ENCODE results near the gene EML1.

Gene EML1

DNA sequence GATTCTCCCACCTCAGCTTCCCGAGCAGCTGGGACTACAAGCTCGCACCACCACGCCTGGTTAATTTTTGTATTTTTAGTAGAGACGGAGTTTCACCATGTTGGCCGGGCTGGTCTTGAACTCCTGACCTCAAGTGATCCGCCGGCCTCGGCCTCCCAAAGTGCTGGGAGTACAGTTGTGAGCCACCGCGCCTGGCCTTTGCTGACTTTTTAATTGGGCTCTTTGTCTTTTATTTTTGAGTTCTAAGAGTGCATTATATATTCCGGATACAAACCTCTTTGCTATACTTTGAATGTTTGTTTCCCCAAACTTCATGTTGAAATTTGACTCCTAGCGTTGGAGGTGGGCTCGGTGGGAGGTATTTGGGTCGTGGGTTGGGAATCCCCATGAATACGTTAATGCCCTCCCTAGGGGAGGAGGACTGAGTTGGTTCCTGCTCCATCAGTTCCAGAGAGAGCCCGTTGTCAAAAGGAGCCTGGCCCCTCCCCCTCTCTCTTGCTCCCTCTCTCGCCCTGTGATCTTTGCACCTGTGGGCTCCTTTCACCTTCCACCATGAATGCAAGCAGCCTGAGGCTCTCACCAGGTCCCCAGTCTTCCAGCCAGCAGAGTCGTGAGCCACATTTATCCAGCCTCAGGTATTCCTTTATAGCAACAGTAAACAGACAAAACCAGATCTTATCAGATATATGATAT, 168.8 kb downstream of the EML1 start:
- Mint-ChIP-seq H3K4me1 (no peaks in the 10 kb centered on the region), H3K4me3 (no peak overlapping the region), H3K27ac (ENCODE audit: low read depth) (no peak overlapping the region), H3K9me3 (no peaks in the 10 kb centered on the region), H3K27me3 (peaks cover 76% of the 10 kb centered on the region), H3K36me3 (ENCODE audit: insufficient read depth) (no peaks in the 10 kb centered on the region)
- DNase-seq (ENCODE audit: low spot score in 2 of 2) (no peak), ATAC-seq (replicated peaks; ENCODE audit: extremely low read depth, poor library complexity, severe bottlenecking) (no peak)

DNA sequence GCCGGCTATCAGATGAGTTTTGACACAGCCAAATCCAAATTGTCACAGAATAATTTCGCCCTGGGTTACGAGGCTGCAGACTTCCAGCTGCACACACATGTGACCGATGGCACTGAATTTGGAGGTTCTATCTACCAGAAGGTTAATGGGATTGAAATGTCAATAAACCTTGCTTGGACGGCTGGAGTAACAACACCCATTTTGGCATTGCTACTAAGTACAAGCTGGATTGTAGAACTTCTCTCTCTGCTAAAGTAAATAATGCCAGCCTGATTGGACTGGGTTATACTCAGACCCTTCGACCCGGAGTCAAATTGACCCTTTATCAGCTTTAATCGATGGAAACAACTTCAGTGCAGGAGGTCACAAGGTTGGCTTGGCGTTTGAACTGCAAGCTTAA, 171.8 kb downstream of the EML1 start:
- H3K4me1 Mint-ChIP-seq = no peaks in the 10 kb centered on the region
- H3K4me3 Mint-ChIP-seq = no peak overlapping the region
- ATAC-seq (replicated peaks; ENCODE audit: extremely low read depth, poor library complexity, severe bottlenecking) = no peak
- H3K27ac Mint-ChIP-seq (ENCODE audit: low read depth) = no peak overlapping the region
- no peaks in the 10 kb centered on the region for H3K36me3 Mint-ChIP-seq (ENCODE audit: insufficient read depth)
- no peaks in the 10 kb centered on the region for H3K9me3 Mint-ChIP-seq
- peaks cover 87% of the 10 kb centered on the region for H3K27me3 Mint-ChIP-seq
- DNase-seq (ENCODE audit: low spot score in 2 of 2) = no peak

DNA sequence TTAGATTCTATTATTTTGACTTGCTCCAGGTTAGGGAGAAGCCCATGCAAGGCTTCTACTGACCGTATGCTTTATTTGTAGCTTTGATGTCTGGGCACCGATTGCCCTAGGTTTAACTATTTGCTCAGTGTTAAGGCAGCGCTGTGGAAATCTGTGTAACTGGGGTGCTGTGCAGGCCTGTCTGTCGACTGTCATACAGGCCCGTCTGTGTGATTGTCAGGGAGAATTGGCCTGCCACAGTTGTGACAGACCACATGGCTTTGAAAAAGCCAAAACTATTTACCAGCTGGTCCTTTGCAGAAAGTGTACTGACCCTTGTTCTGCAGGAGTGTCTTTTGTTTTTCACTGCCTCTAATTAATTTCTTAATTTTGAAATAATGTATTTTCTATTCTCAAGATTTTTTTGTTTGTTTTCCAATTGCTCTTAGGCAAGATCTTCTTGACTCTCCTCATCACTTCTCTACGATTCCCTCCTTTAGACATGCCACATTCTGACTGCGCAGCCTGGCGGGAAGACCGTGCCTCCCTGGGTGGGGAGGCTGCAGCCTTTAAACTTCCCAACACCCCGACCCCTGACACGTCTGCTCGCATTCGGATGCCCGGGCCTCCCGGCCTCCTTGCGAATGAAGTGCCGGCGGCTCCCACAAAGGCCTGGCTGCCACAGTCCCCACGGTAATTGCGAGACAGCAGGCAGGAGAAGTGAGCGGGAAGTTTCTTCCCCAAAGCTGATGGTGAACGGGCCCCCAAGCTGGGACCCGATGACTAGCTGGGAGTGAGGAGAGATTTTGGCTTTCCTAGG, 173.0 kb downstream of the EML1 start:
- H3K36me3 Mint-ChIP-seq (ENCODE audit: insufficient read depth) = no peaks in the 10 kb centered on the region
- no peaks in the 10 kb centered on the region for H3K9me3 Mint-ChIP-seq
- H3K4me3 Mint-ChIP-seq = no peak overlapping the region
- ATAC-seq (replicated peaks; ENCODE audit: extremely low read depth, poor library complexity, severe bottlenecking) = no peak
- peaks cover 74% of the 10 kb centered on the region for H3K27me3 Mint-ChIP-seq
- no peaks in the 10 kb centered on the region for H3K4me1 Mint-ChIP-seq
- no peak for DNase-seq (ENCODE audit: low spot score in 2 of 2)
- H3K27ac Mint-ChIP-seq (ENCODE audit: low read depth) = no peak overlapping the region

DNA sequence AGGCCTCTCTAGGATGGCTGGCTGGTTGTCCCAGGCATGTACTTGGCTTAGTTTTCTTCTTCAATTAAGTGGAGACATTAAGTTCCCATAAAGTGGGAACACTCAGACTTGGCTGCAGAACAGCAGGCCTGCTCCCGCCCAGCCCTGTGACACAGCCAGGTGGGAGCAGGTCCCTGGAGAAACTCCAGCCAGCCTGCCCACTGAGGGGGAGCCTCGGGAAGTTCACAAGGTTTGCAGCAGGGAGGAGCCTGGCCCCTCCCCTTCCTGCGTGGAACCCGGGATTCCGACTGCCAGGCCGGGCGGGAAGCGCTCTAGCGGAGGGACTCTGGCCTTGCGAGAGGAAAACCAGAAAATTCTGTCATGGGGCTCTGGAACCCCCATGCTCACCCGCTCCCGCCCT, 173.7 kb downstream of the EML1 start:
- H3K36me3 Mint-ChIP-seq (ENCODE audit: insufficient read depth) = no peaks in the 10 kb centered on the region
- no peak overlapping the region for H3K4me3 Mint-ChIP-seq
- DNase-seq (ENCODE audit: low spot score in 2 of 2) (no peak), ATAC-seq (replicated peaks; ENCODE audit: extremely low read depth, poor library complexity, severe bottlenecking) (no peak)
- H3K27me3 Mint-ChIP-seq = peaks cover 70% of the 10 kb centered on the region
- no peaks in the 10 kb centered on the region for H3K4me1 Mint-ChIP-seq
- H3K27ac Mint-ChIP-seq (ENCODE audit: low read depth) = no peak overlapping the region
- no peaks in the 10 kb centered on the region for H3K9me3 Mint-ChIP-seq

DNA sequence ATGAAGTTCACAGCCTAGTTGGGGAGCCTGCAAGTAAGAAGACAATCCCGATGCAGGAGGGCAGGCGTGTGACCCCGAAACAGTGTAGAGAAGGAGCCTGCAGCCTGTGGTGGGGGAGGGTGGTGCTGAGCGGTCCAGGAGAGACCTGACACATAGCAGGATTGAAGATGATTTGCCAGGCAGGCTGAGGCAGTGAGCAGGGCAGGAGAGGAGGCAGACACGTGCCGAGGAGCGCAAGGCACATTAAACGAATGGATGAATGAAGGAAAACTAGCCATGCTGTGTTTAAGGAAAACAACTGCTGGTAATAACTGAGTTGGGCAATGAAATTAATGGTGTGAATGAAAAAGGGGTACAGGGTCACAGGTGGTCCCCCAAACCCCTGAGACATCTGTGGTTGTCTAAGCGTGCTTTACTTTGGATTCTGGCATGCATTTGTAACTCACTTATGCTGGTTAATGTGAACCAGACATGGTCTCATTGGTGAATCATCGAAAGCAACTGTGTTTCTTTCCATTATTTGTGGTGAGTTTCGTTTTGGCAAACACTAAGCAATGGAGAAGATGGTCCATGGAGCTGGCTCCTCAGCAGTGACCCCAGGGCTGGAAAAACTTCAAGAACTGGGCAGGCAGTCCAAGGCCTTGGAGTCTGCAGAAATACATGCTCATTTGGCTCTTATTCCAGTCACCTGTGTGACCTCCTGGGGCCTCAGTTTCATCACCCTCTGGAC, 175.1 kb downstream of the EML1 start:
- Mint-ChIP-seq H3K27ac (ENCODE audit: low read depth) (no peak overlapping the region), H3K36me3 (ENCODE audit: insufficient read depth) (peaks cover 6% of the 10 kb centered on the region), H3K27me3 (peaks cover 55% of the 10 kb centered on the region), H3K4me1 (peaks cover 9% of the 10 kb centered on the region), H3K4me3 (no peak overlapping the region), H3K9me3 (no peaks in the 10 kb centered on the region)
- DNase-seq (ENCODE audit: low spot score in 2 of 2) = no peak
- no peak for ATAC-seq (replicated peaks; ENCODE audit: extremely low read depth, poor library complexity, severe bottlenecking)

DNA sequence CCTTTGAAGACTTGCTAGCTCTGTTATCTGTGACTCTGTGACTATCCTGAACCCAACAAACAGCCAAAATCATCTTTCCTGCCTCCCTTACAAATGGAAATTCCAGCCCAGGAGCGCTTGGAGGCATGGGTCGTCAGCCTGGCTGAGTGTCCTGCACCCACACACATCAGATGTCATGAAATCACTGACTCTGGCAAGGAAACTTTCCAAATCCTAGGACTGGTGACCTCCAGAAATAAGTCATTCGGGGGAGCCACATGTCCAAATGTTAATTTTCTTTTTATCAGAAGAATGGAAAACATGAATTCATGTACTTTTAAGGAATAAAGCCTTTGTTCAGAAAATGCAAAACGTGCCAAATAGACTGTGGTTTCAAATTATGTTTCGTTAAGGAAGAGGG, 175.7 kb downstream of the EML1 start:
- no peak for ATAC-seq (replicated peaks; ENCODE audit: extremely low read depth, poor library complexity, severe bottlenecking)
- no peak overlapping the region for H3K4me3 Mint-ChIP-seq

DNA sequence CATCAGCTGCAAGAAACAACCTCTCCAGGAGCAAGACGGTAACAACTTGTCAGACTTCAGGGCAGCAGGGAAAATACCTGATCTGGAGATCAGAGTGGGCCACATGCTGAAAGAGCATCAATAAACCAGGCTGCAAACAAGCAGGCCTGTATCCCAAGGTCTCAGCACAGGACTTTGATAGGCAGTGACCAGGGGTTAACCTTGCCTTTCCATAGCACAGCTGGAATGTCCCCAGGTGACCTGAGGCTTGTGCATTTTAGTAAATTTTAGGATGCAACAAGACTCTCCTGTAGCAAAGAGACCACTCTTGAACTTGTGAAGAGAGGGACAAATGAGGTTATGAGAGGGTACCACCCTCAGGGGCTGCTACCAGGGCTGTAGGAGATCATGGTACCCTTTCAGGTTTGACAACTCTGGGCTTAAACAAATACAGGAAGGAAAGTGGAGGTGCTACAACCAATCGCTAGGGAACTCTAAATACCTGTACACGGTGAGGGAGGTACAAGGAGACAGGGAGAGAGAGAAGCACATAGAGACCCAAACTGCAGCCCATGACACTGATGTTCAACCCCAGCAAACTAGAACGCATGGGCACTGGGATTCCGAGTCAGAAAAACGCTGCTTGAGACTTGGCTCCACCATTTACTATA, 176.6 kb downstream of the EML1 start:
- peak overlapping the region; percentile 92 for H3K4me3 Mint-ChIP-seq
- H3K4me1 Mint-ChIP-seq = peaks cover 9% of the 10 kb centered on the region
- no peak overlapping the region for H3K27ac Mint-ChIP-seq (ENCODE audit: low read depth)
- peaks cover 41% of the 10 kb centered on the region for H3K27me3 Mint-ChIP-seq
- DNase-seq (ENCODE audit: low spot score in 2 of 2) (no peak), ATAC-seq (replicated peaks; ENCODE audit: extremely low read depth, poor library complexity, severe bottlenecking) (no peak)
- peaks cover 6% of the 10 kb centered on the region for H3K36me3 Mint-ChIP-seq (ENCODE audit: insufficient read depth)
- no peaks in the 10 kb centered on the region for H3K9me3 Mint-ChIP-seq

More for the DNA sequence above, 175.7 kb downstream of the EML1 start:
- no peaks in the 10 kb centered on the region for H3K9me3 Mint-ChIP-seq
- H3K27me3 Mint-ChIP-seq = peaks cover 49% of the 10 kb centered on the region
- peaks cover 6% of the 10 kb centered on the region for H3K36me3 Mint-ChIP-seq (ENCODE audit: insufficient read depth)
- H3K4me1 Mint-ChIP-seq = peaks cover 9% of the 10 kb centered on the region
- no peak overlapping the region for H3K27ac Mint-ChIP-seq (ENCODE audit: low read depth)
- no peak for DNase-seq (ENCODE audit: low spot score in 2 of 2)

DNA sequence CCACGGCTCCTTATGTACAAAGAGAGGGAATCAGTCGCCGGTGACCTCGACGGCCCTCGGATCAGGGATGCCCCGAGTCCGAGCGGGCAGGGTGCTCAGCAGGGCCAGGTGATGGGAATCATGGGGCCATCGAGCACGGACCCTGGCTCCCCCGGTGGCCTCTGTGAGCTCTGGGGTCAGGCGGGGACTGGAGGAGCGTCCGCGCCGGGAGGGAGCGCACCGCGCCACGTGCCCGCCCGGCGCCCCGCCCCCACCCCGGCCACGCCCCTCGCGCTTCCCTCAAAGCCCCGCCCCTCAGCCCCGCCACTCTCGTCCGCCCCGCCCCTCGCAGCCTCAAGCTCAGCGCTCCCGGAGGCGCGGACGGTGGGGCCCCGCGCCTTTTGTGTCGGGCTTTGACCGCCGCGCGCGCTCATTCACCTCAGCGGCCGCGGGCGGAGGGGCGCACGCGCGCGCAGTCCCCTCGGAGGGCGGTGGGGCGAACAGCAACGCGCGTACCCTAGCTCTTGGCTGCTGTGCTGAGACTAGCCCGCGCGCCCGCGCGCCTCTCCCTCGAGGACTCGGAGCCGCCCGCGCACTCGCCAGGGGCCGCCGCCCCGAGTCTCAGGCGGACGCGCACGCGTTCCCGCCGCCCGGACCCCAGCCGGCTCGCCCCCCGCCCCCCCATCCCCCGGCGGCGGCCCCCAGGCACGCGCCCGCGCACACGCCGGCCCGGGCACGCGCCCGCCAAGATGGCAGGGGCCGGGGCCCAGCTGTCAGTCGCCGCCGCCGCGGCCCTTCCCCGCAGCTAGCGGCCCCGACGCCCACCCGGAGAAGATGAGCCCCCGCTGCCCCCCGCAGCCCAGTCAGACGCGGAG, 178.1 kb downstream of the EML1 start:
- Mint-ChIP-seq H3K4me3 (peak overlapping the region; percentile 92), H3K4me1 (peaks cover 9% of the 10 kb centered on the region), H3K27ac (ENCODE audit: low read depth) (no peak overlapping the region), H3K36me3 (ENCODE audit: insufficient read depth) (peaks cover 6% of the 10 kb centered on the region), H3K9me3 (no peaks in the 10 kb centered on the region), H3K27me3 (peaks cover 37% of the 10 kb centered on the region)
- peak; percentile 55 to 58 for DNase-seq (ENCODE audit: low spot score in 2 of 2)
- ATAC-seq (replicated peaks; ENCODE audit: extremely low read depth, poor library complexity, severe bottlenecking) = peak; percentile 83

DNA sequence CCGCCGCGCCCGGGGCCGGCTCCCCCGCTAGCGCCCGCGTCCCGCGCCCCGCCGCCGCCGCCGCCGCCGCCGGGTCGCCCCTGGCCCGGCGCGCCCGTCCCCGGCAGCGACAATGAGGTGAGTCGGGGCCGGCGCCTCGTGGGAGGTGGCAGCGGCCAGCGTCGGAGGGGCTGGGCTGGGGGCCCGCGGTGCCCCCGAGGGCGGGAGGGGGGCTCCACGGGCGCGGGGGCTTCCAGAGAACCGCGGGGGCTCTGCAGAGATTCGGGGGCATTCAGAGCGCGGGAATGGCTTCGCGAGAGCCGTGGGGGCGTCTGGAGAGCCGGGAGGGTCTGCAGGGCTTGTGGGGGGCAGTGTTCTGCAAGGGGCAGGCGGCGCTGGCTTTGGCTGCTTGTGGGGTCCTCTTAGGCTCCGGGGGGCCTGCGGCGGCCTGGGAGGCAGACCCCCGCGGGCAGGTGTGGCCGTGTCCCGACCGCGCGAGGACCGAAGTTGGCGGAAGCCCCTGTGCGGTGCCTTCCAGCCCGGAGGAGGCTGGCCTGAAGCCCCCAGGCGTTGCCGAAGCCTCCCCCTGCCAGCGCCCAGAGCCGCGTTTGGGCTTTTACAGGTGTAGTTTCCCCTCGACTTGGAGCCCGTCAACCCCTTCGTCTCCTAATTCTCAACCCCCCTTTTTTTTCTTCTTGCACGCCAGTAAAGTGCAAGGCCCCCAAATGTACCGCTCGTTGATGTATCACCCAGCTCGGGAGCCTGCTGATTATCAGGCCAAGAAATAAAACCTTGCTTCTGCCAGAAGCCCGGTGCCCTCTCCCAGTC, 178.9 kb downstream of the EML1 start:
- Mint-ChIP-seq H3K27me3 (peaks cover 28% of the 10 kb centered on the region), H3K4me3 (peak overlapping the region; percentile 92), H3K4me1 (peaks cover 9% of the 10 kb centered on the region), H3K36me3 (ENCODE audit: insufficient read depth) (peaks cover 6% of the 10 kb centered on the region), H3K9me3 (no peaks in the 10 kb centered on the region), H3K27ac (ENCODE audit: low read depth) (peak overlapping the region; percentile 67)
- DNase-seq (ENCODE audit: low spot score in 2 of 2) (no peak), ATAC-seq (replicated peaks; ENCODE audit: extremely low read depth, poor library complexity, severe bottlenecking) (peak; percentile 41)

DNA sequence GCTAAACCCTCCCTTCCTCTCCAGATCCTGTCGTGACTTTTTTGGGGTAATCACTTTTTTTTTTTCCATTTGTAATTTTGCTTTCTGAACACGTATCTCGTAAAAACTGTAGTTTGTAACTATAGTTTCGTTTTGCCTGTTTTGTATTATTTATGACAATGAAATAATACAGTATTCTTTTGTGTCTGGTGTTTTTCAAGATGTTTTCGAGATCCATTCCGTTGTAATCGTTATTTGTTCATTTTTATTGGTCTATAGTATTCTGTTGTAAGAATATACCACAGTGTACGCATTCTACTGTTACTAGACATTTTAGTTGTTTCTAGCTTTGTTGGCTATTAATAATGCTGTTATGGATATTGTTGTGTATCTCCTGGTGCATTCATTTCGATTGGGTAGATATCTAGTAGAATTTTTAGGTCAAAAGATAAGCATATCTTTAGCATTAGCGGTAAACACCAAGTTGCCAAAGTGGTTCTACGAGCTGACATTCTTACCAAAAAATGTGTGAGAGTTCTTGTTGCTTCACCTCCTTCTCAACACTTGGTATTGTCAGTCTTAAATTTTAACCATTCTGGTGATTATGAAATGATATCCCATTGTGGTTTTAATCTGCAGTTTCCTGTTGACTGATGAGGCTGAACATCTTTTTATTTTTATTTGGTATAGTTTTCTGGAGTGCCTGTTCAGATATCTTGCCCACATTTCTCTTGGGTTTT, 179.7 kb downstream of the EML1 start:
- DNase-seq (ENCODE audit: low spot score in 2 of 2) (no peak), ATAC-seq (replicated peaks; ENCODE audit: extremely low read depth, poor library complexity, severe bottlenecking) (no peak)
- H3K4me3 Mint-ChIP-seq = peak overlapping the region; percentile 92
- H3K9me3 Mint-ChIP-seq = no peaks in the 10 kb centered on the region
- peaks cover 9% of the 10 kb centered on the region for H3K4me1 Mint-ChIP-seq
- peaks cover 21% of the 10 kb centered on the region for H3K27me3 Mint-ChIP-seq
- peaks cover 6% of the 10 kb centered on the region for H3K36me3 Mint-ChIP-seq (ENCODE audit: insufficient read depth)
- peak overlapping the region; percentile 67 for H3K27ac Mint-ChIP-seq (ENCODE audit: low read depth)

DNA sequence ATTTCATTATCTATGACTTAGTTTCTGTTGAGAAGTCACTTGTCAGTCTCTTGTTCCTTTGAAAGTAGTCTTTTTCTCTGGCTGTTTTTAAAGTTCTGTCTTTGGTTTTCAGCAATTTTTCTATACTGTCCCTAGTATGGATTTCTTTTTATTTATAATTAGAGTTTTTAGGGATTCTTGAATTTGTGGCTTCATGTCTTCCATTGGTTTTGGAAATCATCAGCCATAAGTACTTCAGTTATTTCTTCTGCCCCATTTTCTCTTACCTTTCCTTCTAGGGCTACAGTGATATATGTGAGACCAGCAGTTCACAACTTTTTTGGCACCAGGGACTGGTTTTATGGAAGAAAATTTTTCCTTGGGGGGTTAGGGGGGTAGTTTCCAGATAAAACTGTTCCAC, 182.0 kb downstream of the EML1 start:
- Mint-ChIP-seq H3K27me3 (no peaks in the 10 kb centered on the region), H3K4me1 (peaks cover 9% of the 10 kb centered on the region), H3K36me3 (ENCODE audit: insufficient read depth) (peaks cover 6% of the 10 kb centered on the region), H3K27ac (ENCODE audit: low read depth) (no peak overlapping the region), H3K9me3 (no peaks in the 10 kb centered on the region), H3K4me3 (no peak overlapping the region)
- no peak for ATAC-seq (replicated peaks; ENCODE audit: extremely low read depth, poor library complexity, severe bottlenecking)
- no peak for DNase-seq (ENCODE audit: low spot score in 2 of 2)

Data from central memory CD8-positive, alpha-beta T cell (primary cell).